HG02938 (cell line): ENCODE data around the gene NBPF20.
"Not testable (repeated sequence)": the region's sequence is repeated elsewhere in the genome, so short reads cannot be mapped to it uniquely, and the experiment has no call there.

Source experiments
- ATAC-seq: cut with Tn5 transposase; IDR thresholded peaks from one replicate; pipeline ENCODE4 v1.9.1; 2021; ENCODE audit warnings: mild to moderate bottlenecking, moderate library complexity; ENCODE audit not compliant: unreplicated experiment

The NBPF20 gene, protein sequence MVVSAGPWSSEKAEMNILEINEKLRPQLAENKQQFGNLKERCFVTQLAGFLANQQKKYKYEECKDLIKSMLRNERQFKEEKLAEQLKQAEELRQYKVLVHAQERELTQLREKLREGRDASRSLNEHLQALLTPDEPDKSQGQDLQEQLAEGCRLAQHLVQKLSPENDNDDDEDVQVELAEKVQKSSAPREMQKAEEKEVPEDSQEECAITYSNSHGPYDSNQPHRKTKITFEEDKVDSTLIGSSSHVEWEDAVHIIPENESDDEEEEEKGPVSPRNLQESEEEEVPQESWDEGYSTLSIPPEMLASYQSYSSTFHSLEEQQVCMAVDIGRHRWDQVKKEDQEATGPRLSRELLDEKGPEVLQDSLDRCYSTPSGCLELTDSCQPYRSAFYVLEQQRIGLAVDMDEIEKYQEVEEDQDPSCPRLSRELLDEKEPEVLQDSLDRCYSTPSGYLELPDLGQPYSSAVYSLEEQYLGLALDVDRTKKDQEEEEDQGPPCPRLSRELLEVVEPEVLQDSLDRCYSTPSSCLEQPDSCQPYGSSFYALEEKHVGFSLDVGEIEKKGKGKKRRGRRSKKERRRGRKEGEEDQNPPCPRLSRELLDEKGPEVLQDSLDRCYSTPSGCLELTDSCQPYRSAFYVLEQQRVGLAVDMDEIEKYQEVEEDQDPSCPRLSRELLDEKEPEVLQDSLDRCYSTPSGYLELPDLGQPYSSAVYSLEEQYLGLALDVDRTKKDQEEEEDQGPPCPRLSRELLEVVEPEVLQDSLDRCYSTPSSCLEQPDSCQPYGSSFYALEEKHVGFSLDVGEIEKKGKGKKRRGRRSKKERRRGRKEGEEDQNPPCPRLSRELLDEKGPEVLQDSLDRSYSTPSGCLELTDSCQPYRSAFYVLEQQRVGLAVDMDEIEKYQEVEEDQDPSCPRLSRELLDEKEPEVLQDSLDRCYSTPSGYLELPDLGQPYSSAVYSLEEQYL (N-terminal part only)

DNA sequence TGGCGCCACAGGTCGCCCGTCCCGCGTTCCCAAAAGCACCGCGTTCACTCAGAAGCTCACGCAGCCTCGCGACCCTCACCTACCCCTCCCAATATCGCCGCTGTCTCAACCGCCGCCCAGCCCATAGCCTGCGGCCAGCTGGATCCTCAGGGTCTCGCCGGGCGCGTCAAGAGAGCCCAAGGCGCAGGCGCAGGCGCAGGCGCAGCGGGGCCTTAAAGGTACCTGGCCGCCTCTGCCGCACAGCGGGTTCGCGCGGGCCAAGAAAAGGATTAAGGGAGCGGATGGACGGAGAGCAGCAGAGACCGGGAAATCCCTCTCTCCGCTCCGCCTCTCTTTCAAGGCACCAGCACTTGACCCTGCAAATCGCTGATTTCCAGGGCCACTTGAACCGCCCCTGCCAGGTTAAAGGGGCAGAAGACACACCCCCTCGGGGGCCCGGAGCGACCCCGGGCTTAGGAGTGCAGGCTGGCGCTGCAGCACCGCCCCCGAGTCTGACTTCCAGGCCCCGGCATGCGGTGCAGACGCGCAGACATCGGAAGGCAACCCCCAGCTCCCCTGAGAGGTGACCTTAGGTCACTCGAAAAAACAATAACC, at the start of gene NBPF20:
TSS of gene NBPF20 (minus strand) at position 168 of the 594 bp plus-strand sequence. CDS start 20,331 bp downstream, outside the sequence.
- ATAC-seq = peak; percentile 87

DNA sequence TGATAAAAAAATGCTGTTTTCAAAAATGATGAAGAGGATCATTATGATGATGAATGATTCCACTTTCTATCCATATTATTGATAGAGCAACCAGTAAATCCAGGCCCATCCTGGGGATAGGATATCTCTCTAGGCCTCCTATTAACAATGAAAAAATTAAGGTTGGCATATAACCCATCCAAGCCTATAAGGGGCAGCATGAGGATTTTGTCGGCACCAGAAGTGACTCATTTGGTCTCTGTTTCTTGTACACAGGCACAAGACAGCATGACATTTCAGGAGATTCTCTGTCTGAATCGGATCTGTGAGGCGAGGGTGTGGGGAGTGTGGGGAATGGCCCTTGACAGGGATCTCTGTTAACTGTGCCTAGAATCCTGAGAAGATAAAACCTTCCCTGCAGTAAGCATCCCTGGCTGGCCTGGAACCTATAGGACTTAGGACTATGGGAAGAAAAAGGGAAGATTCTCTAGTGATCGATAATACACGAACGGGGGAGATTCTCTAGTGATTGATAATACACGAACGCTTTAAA, 49.5 kb upstream of the NBPF20 start:
- not testable (repeated sequence) for ATAC-seq

DNA sequence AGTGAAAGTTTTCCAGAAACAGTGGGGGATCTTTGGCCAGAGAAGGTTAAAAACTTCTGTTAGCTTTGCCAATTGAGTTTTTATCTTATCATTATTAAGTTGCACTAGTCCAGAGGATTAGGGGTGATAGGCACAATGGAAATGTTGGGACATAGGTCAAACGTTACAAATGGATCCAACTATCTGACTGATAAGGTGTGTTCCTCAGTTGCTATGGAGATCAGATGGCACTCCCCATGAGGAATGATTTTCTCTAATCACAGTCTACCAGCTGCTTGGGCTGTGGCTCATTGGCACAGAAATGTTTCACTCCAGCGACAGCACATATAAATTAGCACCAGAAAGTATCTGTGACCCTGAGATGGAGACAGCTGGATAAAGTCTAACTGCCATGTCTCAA, 47.3 kb upstream of the NBPF20 start:
- not testable (repeated sequence) for ATAC-seq

DNA sequence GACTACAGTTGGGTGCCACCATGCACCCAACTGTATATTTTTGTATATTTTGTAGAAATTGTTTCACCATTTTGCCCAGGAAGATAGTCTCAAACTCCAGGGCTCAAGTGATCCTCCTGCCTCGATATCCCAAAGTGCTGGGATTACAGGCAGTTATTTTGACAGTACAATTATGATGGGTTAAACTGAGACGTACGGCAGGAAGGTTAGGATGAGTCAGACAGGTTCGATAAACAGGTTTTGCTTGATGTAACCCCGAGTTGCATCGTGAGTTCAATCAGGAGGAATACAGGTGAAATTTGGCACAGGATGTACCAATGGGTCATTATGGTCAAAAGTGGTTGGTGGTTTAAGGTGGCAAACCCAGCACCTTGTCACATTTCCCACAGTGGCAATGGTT, 46.0 kb upstream of the NBPF20 start:
- not testable (repeated sequence) for ATAC-seq

DNA sequence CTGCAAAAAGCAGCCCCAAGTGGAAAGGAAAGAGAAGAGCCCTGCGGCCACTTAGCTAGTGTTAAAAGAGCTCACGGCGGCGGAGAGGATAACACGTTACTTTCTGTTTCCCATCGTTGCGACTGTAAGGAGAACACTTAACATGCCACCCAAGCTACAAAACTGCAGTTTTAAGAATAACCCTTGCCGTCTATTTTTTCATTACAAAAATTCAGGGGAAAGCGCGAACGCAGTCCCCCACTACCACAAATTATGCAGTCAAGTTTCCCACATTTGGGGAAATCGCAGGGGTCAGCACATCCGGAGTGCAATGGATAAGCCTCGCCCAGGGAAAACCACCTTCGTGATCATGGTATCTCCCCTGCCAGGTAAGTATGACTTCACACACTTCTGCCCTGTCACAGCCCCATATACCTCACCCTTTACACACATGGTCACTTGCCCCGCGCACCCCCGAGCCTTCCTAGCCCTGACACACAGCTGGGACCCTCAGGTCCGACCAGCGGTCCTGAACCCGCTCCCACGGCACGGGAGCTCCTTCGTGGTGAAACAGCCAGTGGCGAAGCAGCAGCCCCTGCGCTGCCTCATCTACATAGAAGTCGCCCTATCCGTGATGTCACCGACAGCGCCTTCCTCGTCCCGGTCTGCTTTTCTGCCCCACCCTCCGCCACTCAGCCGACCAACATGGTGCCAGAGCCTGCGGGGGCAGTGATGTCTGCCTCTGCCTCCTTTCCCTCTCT, 40.2 kb upstream of the NBPF20 start:
- ATAC-seq = peak; percentile 82

DNA sequence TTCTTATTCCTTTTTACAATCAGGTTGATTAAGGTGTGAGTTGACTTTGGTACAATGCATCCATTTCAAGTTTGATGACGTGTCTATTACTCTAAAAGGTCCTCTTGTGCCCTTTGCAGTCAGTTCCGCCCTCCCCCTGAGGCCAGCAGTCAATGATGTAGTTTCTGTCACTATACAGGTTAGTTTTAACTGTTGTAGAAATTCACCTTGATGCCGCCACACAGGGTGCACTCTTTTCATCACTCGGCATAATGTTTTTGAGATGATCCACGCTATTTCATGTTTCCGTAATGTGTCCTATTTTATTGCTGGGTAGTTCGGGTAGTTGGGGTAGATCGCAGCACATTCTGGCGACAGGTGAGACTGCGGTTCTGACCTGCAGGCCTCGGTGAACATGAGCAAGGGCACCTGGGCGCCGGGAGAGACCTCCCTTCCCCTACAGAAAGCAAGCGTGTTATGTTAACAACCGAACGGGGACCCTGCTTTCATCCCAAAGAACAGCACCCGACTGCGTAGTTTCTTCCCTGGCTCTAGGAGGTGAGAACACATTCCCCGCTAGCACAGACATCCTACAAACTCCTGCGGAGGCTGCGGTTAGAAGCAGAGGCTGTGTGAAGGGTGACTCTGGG, 39.4 kb upstream of the NBPF20 start:
- not testable (repeated sequence) for ATAC-seq

DNA sequence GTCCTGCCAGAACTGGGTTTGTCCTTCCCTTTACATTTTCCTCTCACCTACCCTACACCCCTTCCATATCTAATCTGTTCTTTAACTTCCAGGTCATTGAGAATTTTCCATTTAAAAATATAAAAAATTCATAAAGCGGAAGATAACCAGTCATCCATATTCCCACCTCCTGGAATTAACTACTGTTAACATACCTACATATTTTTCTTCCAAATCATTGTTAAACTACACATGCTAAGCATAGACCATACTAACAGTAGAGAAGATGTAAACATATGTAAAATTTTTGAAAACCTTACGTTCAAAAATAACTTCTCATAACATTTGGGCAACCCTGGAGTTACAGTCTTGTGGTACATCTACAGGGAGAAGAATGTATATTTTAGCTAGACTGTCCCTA, 38.6 kb upstream of the NBPF20 start:
- not testable (repeated sequence) for ATAC-seq

DNA sequence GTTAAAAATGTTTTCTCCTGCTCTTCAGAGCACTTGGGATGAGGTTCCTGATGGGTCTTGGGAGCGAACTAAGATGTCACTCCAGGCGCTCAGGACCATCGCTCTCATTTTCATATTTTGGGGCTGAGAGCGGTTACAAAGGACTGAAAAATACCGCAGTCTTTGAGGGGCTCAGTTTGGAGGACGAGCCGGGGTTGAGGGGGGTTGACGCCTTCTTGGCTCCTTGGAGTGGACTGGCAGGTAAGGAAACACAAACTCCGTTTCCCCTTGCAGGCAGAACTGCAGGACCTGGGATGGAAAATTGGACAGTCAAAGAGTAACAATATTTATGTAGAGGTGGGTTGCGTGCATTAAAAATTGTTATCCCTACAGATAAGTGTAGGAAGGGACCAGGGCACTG, 35.3 kb upstream of the NBPF20 start:
- not testable (repeated sequence) for ATAC-seq

DNA sequence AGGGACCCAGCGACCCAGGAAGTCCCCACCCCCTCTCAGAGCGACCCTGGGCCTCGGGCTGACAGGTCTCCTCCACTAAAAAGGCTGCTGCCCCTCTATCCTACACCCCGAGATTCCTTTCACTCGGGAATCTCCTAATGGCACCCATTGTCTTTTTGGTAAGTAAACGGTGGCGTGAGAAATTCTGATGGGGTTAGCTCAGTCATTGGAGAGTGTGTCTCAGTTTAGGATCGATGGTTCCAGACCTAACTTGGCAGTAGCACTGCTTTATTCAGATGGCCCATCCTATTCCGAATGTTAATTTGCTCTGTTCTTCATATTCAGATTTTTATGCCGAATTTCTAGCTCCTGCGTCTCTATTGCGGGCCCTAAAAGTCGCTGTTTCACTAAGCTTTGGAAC, 34.6 kb upstream of the NBPF20 start:
- not testable (repeated sequence) for ATAC-seq

DNA sequence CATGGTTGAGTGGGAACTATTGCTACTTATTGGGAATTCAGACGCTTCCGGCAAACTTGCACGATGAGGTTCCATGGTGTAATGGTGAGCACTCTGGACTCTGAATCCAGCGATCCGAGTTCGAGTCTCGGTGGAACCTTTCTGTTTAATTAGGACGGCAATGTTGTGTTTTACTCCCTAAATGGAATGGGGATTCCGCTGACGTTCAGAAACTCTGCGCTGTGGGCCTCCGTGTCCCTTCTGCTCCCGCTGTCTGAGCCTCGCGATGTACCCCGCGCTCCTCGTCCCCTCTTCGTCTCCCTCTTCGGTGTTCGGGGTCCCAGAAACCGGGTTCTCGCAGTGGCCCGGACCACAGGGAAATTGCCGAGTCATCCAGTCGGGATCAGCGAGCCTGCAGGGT, 34.2 kb upstream of the NBPF20 start:
- not testable (repeated sequence) for ATAC-seq

DNA sequence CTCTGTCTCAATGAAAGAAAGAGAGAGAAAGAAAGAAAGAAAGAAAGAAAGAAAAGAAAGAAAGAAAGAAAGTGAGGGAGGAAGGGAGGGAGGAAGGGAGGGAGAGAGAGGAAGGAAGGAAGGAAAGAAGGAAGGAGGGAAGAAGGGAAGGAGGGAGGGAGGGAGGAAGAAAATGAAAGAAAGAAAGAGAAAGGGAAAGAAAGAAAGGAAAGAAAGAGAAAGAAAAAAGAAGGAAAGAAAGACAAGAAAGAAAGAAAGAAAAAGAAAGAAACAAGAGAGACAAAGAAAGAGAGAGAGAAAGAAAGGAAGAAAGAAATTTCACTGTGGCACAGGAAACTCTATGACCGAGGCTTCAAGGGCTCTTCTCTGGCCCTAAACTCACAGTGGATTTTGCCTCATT, 33.7 kb upstream of the NBPF20 start:
- not testable (repeated sequence) for ATAC-seq

DNA sequence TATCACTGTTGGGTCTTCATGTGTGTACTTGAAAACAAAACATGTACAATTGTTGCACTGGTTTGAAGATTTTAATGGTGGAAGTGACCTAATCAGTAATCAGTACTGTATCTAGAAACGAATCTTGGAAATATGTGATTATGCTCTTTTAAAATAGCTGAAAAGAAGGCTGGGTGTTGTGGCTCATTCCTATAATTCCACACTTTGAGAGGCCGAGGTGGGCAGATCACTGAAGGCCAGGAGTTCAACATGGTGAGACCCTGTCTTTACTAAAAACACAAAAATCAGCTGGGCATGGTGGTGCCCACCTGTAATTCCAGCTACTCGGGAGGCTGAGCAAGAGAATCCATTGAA, 29.4 kb upstream of the NBPF20 start:
- ATAC-seq = not testable (repeated sequence)

DNA sequence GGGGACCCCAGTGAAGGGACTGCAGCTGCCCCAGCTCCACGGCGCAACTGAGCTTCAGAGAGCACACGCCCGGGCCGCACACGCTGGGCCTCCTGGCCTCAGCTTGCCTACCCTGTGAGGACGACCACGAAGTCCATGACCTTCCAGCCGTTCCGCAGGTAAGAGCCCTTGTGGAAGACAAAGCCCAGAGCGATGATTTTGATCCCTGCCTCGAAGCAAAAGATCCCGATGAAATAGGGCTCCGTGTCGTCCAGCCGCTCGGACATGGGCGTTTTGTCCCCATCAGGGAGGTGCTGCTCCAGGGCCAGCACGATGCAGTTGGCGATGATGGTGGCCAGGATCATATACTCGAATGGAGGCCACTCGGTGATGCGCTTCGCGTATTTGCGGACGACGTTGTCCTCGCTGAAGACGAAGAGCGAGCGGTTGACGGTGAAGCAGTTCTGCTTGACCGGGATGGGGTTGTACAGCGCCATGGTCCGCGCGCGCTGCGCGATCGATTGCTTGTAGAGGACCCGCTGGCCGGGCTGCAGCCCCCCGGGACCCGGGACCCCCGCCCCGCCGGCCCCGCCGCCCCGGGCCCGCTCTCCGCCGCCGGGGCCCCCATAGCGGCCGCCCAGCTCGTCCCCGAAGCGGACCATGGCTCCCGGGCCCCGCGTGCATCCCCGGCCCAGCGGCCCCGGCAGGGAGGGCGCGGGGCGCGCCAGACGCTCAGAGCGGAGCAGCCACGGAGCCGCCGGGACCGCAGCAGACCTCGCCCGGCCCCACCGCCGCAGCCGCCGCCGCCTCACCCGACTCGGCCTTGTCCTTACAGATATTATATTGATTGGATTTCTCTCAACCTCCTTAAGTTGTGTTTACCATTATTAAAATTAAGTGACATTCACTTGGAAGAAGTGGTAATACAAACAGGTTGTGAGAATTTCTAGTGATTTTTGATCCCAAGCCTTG, 28.7 kb upstream of the NBPF20 start:
- ATAC-seq = not testable (repeated sequence)

DNA sequence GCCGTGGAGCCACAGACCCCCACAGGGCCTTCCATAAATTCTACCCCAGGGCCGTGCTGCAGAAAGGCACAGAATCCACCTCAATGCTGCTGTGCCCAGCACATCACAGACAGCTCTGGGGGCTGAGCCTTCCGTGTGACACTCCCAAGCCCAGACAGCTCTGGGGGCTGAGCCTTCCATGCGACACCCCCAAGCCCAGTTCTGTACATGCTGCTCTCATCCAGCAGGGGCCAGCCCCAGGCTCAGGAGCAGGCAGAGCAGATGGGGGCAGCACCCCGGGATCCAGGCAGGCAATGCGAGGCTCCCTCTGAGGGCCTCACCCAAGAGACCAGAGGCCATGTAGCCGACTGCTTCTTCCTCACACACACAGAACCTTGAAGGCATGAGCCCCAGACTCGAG, 27.1 kb upstream of the NBPF20 start:
- not testable (repeated sequence) for ATAC-seq

DNA sequence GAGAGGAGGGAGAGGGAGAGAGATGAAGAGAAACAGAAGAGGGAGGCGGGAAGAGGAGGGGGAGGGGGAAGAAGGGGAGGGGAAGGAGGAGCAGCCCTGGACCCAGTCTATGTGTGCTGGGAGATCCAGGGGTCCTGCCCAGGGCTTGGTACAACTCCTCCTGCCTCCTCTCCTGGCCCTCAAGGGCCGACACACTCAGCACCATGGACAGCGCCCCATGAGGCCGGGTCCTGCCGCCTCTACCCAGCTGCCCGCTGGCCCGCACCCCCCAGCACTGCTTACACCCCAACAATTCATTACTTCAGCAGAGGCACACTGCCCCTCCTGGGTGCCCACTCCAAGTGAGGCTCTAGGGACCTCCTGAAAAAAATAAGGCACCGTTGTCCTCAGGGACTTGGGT, 26.5 kb upstream of the NBPF20 start:
- ATAC-seq = not testable (repeated sequence)

DNA sequence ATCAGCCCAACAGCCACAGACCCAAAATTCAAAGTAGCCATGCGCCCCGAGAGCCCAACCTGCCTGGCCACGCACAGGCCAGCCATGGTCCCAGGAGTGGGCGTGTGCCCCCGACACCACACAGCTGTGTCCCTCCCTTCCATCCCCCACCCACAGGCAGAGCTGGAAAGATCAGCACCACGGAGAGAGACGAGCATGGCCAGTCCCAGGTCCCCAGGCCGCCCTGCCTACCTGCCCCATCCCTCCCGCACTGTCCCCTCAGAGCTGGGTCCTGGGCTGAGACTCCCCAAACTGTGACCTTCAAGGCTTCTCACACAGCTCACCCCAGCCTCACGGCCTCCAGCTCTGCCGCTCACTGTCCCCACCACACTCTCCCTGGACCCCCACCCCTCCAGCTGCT, 19.8 kb upstream of the NBPF20 start:
- not testable (repeated sequence) for ATAC-seq

DNA sequence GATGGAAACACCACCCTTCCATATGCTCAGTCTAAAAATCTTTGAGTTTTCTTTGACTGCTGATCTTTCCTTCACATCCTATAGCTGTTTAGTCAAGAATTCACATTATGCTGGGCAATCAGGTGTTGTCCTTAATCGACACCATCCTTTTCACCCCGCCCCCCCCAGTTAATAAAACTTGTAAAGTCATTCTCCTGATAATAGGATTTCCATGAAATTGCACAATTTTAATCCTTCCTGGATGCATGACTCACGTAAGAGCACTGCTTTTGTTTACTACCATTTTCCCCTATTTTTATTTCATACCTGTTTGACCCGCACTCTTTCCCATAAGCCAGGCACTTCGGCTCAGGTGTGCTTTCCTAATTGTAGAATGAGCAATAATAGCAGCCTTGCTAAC, 16.9 kb upstream of the NBPF20 start:
- ATAC-seq = not testable (repeated sequence)

DNA sequence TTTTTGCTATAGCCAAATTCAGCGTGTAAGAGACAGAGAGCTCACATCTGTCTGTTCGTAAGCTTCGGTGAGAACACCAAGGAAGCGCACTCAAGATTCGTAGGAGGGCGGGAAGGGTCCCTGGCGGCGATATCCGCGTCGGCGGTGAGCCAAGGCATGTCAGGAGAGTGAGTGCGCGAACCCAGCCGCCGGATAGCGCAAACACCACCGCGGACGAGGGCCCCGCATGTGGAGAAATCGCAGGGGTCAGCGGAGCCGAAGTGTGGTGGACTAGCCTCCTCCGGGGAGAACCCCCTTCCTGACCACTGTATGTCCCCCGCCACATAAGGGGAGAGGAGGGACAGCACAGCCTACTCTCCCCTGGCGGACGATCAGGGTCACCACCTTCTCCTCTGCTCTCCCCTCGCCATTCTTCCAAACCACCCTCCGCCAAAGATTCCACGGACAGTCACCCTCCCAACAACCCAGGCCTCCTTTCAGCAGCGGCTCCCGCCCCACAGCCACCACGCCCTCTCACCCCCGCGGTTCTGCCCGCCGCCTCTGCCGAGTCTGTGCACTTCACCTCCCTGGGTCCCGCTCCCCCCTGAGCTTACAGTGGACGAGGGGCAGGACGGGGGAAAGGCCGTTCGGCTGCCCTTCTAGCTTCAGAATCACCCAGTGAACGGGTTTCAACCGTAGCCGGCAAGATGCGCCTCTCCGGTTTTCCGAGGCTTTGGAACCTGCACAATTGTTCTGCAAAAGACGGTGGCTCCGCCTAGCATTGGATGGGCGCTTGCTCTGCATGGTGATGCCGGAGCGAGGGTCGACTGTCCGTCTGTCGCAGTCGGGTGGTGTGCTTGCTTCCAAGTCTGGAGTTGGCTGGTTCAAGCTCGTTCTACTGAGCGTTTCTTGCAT, 6.2 kb upstream of the NBPF20 start:
- ATAC-seq = not testable (repeated sequence)
